Measurements from ENCODE around the gene EEF1E1.

The EEF1E1 gene

GRCh38 chr6:8102122-8102958 lies at the start of gene EEF1E1:
EEF1E1 (minus strand) TSS chr6:8102548; CDS start chr6:8102521, 27 bp downstream.
- DNase-seq (ENCODE audit: low spot score), result peak; percentile 96

- no peak for DNase-seq (ENCODE audit: low spot score)
Measured at GRCh38 chr6:8149350-8149749, 47.0 kb upstream of the EEF1E1 start.

- DNase-seq (ENCODE audit: low spot score), result no peak
Measured at GRCh38 chr6:8143945-8144344, 41.6 kb upstream of the EEF1E1 start.

- DNase-seq (ENCODE audit: low spot score), result no peak
Measured at GRCh38 chr6:8139451-8139850, 37.1 kb upstream of the EEF1E1 start.

- no peak for DNase-seq (ENCODE audit: low spot score)
Measured at GRCh38 chr6:8137529-8137939, 35.2 kb upstream of the EEF1E1 start.

- no peak for DNase-seq (ENCODE audit: low spot score)
Measured at GRCh38 chr6:8135276-8135675, 32.9 kb upstream of the EEF1E1 start.

- DNase-seq (ENCODE audit: low spot score), result no peak
Measured at GRCh38 chr6:8132130-8132529, 29.8 kb upstream of the EEF1E1 start.

- peak; percentile 51 for DNase-seq (ENCODE audit: low spot score)
Measured at GRCh38 chr6:8131265-8131897, 29.0 kb upstream of the EEF1E1 start.

- DNase-seq (ENCODE audit: low spot score), result no peak
Measured at GRCh38 chr6:8130399-8130798, 28.1 kb upstream of the EEF1E1 start.

GRCh38 chr6:8123236-8123635 lies 20.9 kb upstream of the EEF1E1 start:
- DNase-seq (ENCODE audit: low spot score), result no peak

GRCh38 chr6:8114956-8115355 lies 12.6 kb upstream of the EEF1E1 start:
- no peak for DNase-seq (ENCODE audit: low spot score)

- DNase-seq (ENCODE audit: low spot score), result no peak
Measured at GRCh38 chr6:8113131-8113654, 10.8 kb upstream of the EEF1E1 start.

- no peak for DNase-seq (ENCODE audit: low spot score)
Measured at GRCh38 chr6:8110725-8111124, 8.4 kb upstream of the EEF1E1 start.

- DNase-seq (ENCODE audit: low spot score), result no peak
Measured at GRCh38 chr6:8110117-8110721, 7.9 kb upstream of the EEF1E1 start.

- DNase-seq (ENCODE audit: low spot score), result no peak
Measured at GRCh38 chr6:8108759-8109539, 6.6 kb upstream of the EEF1E1 start.

- DNase-seq (ENCODE audit: low spot score), result peak; percentile 14
Measured at GRCh38 chr6:8108031-8108660, 5.8 kb upstream of the EEF1E1 start.

GRCh38 chr6:8105791-8106190 lies 3.4 kb upstream of the EEF1E1 start:
- DNase-seq (ENCODE audit: low spot score), result no peak

GRCh38 chr6:8103726-8104125 lies 1.4 kb upstream of the EEF1E1 start:
- no peak for DNase-seq (ENCODE audit: low spot score)

- DNase-seq (ENCODE audit: low spot score), result no peak
Measured at GRCh38 chr6:8100159-8100854, 2.0 kb downstream of the EEF1E1 start.

GRCh38 chr6:8090650-8091049 lies 11.7 kb downstream of the EEF1E1 start:
- DNase-seq (ENCODE audit: low spot score), result no peak

GRCh38 chr6:8088886-8089285 lies 13.5 kb downstream of the EEF1E1 start:
- no peak for DNase-seq (ENCODE audit: low spot score)

Data from globus pallidus (tissue), 1 donor.